NB4 (cell line): ENCODE data around the gene ZNF543.

Source experiments
- TF ChIP-seq, protein P1 (sequence below): IDR thresholded peaks from one replicate; pipeline ENCODE4 v1.5.1; 2012; ENCODE audit warnings: low read depth, low read length
- TF ChIP-seq, protein P2 (sequence below): IDR thresholded peaks from 2 replicates; pipeline ENCODE4 v1.6.1; 2011; ENCODE audit warnings: low read depth, low read length

DNA sequence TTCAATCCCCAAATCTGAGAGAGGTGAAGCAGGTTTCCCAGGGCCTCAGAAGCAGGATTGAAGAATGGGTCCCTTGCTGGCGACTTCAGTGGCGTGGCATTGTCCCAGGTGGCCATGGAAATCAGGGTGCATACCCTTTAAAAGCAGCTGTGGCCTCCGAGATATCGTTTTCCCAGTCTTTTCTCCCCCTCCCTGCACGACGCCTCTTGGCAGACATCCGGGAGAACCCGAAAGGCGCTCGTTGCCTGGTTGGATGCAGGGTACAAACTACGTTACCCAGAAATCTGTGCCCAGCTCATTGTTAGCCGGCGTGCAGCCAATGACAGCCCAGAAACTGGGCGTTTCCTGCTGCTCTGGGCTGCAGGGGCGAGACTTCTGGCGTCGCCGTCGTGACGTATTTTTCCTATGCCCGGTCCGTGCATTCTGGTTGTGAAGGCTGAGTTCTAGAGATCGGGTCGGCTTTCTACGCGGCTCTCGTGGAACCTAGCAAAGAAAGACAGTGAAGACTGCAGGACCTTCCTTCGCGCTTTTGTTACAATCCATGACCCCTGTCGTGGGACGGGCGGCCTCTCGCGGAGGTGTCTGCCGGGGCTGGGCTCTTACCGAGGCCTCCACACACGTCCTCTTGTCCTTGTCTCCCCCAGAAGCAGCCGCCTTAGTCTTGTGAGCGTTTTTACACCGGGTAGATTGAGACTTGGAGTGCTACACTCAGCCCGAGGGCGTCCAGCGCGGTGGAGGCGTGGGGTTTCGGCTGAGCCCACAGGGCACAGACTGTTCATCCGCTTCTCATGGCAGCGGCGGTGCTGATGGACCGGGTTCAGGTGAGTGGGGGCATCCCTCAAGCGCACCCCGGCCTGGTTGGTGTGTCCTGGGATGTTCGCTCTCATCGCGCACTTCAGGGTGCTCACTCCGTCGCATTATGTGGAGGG lies 30.9 kb downstream of the ZNF543 start, which contains the start of gene ZNF304:
- TF ChIP-seq, protein P1, sequence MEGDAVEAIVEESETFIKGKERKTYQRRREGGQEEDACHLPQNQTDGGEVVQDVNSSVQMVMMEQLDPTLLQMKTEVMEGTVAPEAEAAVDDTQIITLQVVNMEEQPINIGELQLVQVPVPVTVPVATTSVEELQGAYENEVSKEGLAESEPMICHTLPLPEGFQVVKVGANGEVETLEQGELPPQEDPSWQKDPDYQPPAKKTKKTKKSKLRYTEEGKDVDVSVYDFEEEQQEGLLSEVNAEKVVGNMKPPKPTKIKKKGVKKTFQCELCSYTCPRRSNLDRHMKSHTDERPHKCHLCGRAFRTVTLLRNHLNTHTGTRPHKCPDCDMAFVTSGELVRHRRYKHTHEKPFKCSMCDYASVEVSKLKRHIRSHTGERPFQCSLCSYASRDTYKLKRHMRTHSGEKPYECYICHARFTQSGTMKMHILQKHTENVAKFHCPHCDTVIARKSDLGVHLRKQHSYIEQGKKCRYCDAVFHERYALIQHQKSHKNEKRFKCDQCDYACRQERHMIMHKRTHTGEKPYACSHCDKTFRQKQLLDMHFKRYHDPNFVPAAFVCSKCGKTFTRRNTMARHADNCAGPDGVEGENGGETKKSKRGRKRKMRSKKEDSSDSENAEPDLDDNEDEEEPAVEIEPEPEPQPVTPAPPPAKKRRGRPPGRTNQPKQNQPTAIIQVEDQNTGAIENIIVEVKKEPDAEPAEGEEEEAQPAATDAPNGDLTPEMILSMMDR, result no peak
- TF ChIP-seq, protein P2, sequence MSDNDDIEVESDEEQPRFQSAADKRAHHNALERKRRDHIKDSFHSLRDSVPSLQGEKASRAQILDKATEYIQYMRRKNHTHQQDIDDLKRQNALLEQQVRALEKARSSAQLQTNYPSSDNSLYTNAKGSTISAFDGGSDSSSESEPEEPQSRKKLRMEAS, result no peak; the same call in 1 of the 2 replicates
